Activated naive CD4-positive, alpha-beta T cell (primary cell): ENCODE data around the gene TSPAN18.

Experiments used
- DNase-seq, 4 experiments: peaks; one replicate each; lab custom pipeline; 2025; lab: John Stamatoyannopoulos, UW

The TSPAN18 gene

GRCh38 chr11:44823868-44824267, 97.1 kb downstream of the TSPAN18 start:
- DNase-seq: no peak

GRCh38 chr11:44824300-44824704, 97.5 kb downstream of the TSPAN18 start:
- no peak for DNase-seq

GRCh38 chr11:44825058-44825785, 98.5 kb downstream of the TSPAN18 start:
- DNase-seq: no peak

GRCh38 chr11:44826922-44827643, 100.3 kb downstream of the TSPAN18 start:
- no peak for DNase-seq

- no peak for DNase-seq
Observed at GRCh38 chr11:44828296-44828695, 101.5 kb downstream of the TSPAN18 start.

GRCh38 chr11:44829838-44830237, 103.1 kb downstream of the TSPAN18 start:
- DNase-seq: no peak

- DNase-seq: no peak
Observed at GRCh38 chr11:44831605-44832394, 105.0 kb downstream of the TSPAN18 start.

- DNase-seq: no peak
Observed at GRCh38 chr11:44832452-44832851, 105.7 kb downstream of the TSPAN18 start.

GRCh38 chr11:44833221-44833876, 106.6 kb downstream of the TSPAN18 start:
- DNase-seq: no peak

GRCh38 chr11:44833877-44834452, 107.2 kb downstream of the TSPAN18 start:
- DNase-seq: no peak

GRCh38 chr11:44834846-44835245, 108.1 kb downstream of the TSPAN18 start:
- DNase-seq: no peak

GRCh38 chr11:44835296-44835695, 108.5 kb downstream of the TSPAN18 start:
- no peak for DNase-seq

- DNase-seq: no peak
Observed at GRCh38 chr11:44835938-44836337, 109.2 kb downstream of the TSPAN18 start.

- DNase-seq: no peak
Observed at GRCh38 chr11:44837661-44838060, 110.9 kb downstream of the TSPAN18 start.

GRCh38 chr11:44839458-44840084, 112.8 kb downstream of the TSPAN18 start:
- DNase-seq: no peak

GRCh38 chr11:44840085-44840478, 113.3 kb downstream of the TSPAN18 start:
- no peak for DNase-seq

GRCh38 chr11:44840521-44841251, 113.9 kb downstream of the TSPAN18 start:
- no peak for DNase-seq

GRCh38 chr11:44842220-44842619, 115.5 kb downstream of the TSPAN18 start:
- no peak for DNase-seq

- DNase-seq: no peak
Observed at GRCh38 chr11:44846852-44847251, 120.1 kb downstream of the TSPAN18 start.

GRCh38 chr11:44847316-44847715, 120.6 kb downstream of the TSPAN18 start:
- DNase-seq: no peak
